K562 (cell line): ENCODE measurements around the gene ZNF473. TPM values are rescaled to one million over a fixed set of nuclear protein-coding genes. Genes with fewer than 3 reads are reported as not detected.

Experiments used
- C11orf30 ChIP-seq: fragments of 450-650 bp; IDR thresholded peaks from 2 replicates; pipeline ENCODE4 v1.6.1; 2016; ENCODE audit warnings: low read depth, mild to moderate bottlenecking
- CEBPZ ChIP-seq: fragments of 150-350 bp; IDR thresholded peaks from 2 replicates; pipeline ENCODE4 v1.6.1; 2014; ENCODE audit warnings: low read depth, mild to moderate bottlenecking, low read length, borderline replicate concordance
- DPF2 ChIP-seq: fragments of 450-650 bp; IDR thresholded peaks from 2 replicates; pipeline ENCODE4 v1.6.1; 2016
- EP300 ChIP-seq: IDR thresholded peaks from 2 replicates; pipeline ENCODE4 v1.6.1; 2012; ENCODE audit warnings: low read length, improper control_type of control experiment
- HDAC1 ChIP-seq, 2 experiments: fragments of 450-650 bp; IDR thresholded peaks; 2 replicates each; pipeline ENCODE4 v1.6.1; 2016 to 2017; ENCODE audit warnings: inconsistent platforms in 1 of 2, mild to moderate bottlenecking in 1 of 2, moderate library complexity in 1 of 2
- HMGN3 ChIP-seq: IDR thresholded peaks from 2 replicates; pipeline ENCODE4 v1.6.1; 2011; ENCODE audit warnings: borderline replicate concordance, low read depth, mild to moderate bottlenecking, mixed read lengths, low read length; ENCODE audit not compliant: insufficient read length; ENCODE audit errors: extremely low read depth
- IRF9 ChIP-seq: fragments of 450-650 bp; IDR thresholded peaks from 2 replicates; pipeline ENCODE4 v1.6.1; 2016; ENCODE audit warnings: missing biosample characterization, missing genetic modification characterization
- MAFK ChIP-seq: IDR thresholded peaks from 2 replicates; pipeline ENCODE4 v1.6.1; 2011; ENCODE audit warnings: low read length, improper control_type of control experiment
- OTX1 ChIP-seq: fragments of 450-650 bp; formaldehyde crosslinking; IDR thresholded peaks from 2 replicates; pipeline ENCODE4 v1.4.0; 2022; ENCODE audit warnings: mild to moderate bottlenecking
- RFX1 ChIP-seq: fragments of 450-650 bp; IDR thresholded peaks from 2 replicates; pipeline ENCODE4 v1.6.1; 2016; ENCODE audit warnings: mild to moderate bottlenecking, moderate library complexity
- SMARCC2 ChIP-seq: fragments of 450-650 bp; IDR thresholded peaks from 2 replicates; pipeline ENCODE4 v1.6.1; 2017; ENCODE audit warnings: antibody characterized with exemption, moderate library complexity, mild to moderate bottlenecking, low read depth
- SMC3 ChIP-seq: conservative IDR thresholded peaks from 2 replicates; pipeline ENCODE4 v1.6.1; 2011; ENCODE audit warnings: low read depth, low read length, improper control_type of control experiment; ENCODE audit not compliant: insufficient read depth
- SREBF2 ChIP-seq: sonication (generic); formaldehyde crosslinking; IDR thresholded peaks from 2 replicates; pipeline ENCODE4 v1.4.0; 2020; ENCODE audit warnings: mild to moderate bottlenecking, missing genetic modification reagents
- VEZF1 ChIP-seq: fragments of 200-800 bp; sonication (Bioruptor generic); IDR thresholded peaks from 2 replicates; pipeline ENCODE4 v1.6.1; 2017; ENCODE audit warnings: missing genetic modification characterization, missing compliant biosample characterization
- ZFP91 ChIP-seq: sonication (generic); formaldehyde crosslinking; IDR thresholded peaks from 2 replicates; pipeline ENCODE4 v1.8.0; 2022; ENCODE audit warnings: mild to moderate bottlenecking, missing genetic modification reagents
- ZNF280B ChIP-seq: fragments of 250-450 bp; sonication (Bioruptor Pico); IDR thresholded peaks from 2 replicates; pipeline ENCODE4 v1.5.1; 2021; ENCODE audit warnings: mild to moderate bottlenecking
- polyA plus RNA-seq, 8 experiments: library from polyadenylated mRNA; depleted of rRNA in 4 of 8; stranded (reverse) in 5 of 8; unstranded in 3 of 8; fragments of >200 nt; fragmentation: Nextera tagmentation in 2 of 8; fragmentation: Illumina TruSeq in 1 of 8; extraction: Ambion mirVana in 2 of 8; extraction: Trizol in 1 of 8; gene quantifications; 2 replicates each; pipeline versions ENCODE4 v1.2.1 to v1.2.3, GENCODE V29; 2011 to 2014; ENCODE audit warnings: inconsistent platforms in 1 of 8, missing spikeins in 1 of 8
- total RNA-seq, 7 experiments: library from RNA; depleted of rRNA in 6 of 7; stranded (reverse); fragments of >200 nt in 6 of 7; fragmentation: Illumina TruSeq in 2 of 7; extraction: Trizol in 2 of 7; gene quantifications; 2 replicates each; pipeline versions ENCODE4 v1.2.1 to v1.2.3, GENCODE V29; 2011 to 2021; ENCODE audit warnings: low replicate concordance in 1 of 7
- TF ChIP-seq, protein P1 (sequence below), 2 experiments: fragments of 450-650 bp in 1 of 2; sonication (generic) in 1 of 2; formaldehyde crosslinking; conservative IDR thresholded peaks; 2 replicates each; pipeline versions ENCODE4 v1.4.0 to v1.8.1; 2020 to 2022; ENCODE audit warnings: mild to moderate bottlenecking in 1 of 2, missing genetic modification reagents in 1 of 2

ZNF473 gene
- total and polyA plus RNA-seq, 9 of the 15 experiments (the other 6 are each of a cell fraction or from before 2014, with no cell fraction given), result 8.2 to 34.0 (median 28.5) TPM

GRCh38 chr19:50003810-50004419 is 21.9 kb upstream of the ZNF473 start (continued):
- TF ChIP-seq ZNF280B (CRISPR knock-in tag) (no peak), HDAC1 (IDR thresholded peaks at IDR 0.05) (peak in 1 of 2 experiments; percentile 39; a peak in 1 of 4 replicates), CEBPZ (no peak), DPF2 (peak; percentile 64), HMGN3 (no peak), VEZF1 (peak; percentile 50; the same call in 1 of the 2 replicates), ZFP91 (no peak), SMC3 (no peak), OTX1 (CRISPR knock-in tag) (0 out of 2 replicates have a peak, but pooled peaks have one; percentile 73), SMARCC2 (peak; percentile 69; the same call in 1 of the 2 replicates), EP300 (peak; percentile 13; the same call in 1 of the 2 replicates), SREBF2 (CRISPR knock-in tag) (no peak), C11orf30 (peak; percentile 19; the same call in 1 of the 2 replicates), RFX1 (no peak), MAFK (peak; percentile 44; the same call in 1 of the 2 replicates), IRF9 (tag) (no peak)
- TF ChIP-seq, protein P1, sequence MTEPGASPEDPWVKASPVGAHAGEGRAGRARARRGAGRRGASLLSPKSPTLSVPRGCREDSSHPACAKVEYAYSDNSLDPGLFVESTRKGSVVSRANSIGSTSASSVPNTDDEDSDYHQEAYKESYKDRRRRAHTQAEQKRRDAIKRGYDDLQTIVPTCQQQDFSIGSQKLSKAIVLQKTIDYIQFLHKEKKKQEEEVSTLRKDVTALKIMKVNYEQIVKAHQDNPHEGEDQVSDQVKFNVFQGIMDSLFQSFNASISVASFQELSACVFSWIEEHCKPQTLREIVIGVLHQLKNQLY (CRISPR knock-in tag; conservative IDR thresholded peaks at IDR 0.05), result no peak
